Naive B cell (primary cell): ENCODE results near the gene IWS1. TPM values are rescaled to one million over a fixed set of nuclear protein-coding genes. Genes with fewer than 3 reads are reported as not detected.
"Not testable (repeated sequence)": the region's sequence is repeated elsewhere in the genome, so short reads cannot be mapped to it uniquely, and the experiment has no call there.

Experiments
- ATAC-seq, 2 donors: fragments of 150-1000 bp; cut with Tn5 transposase; 2 replicates each; pipeline ENCODE4 v1.10.0; 2021; ENCODE audit warnings: low read depth in 2 of 2, mild to moderate bottlenecking in 2 of 2, moderate library complexity in 2 of 2
- DNase-seq: peaks from one replicate; pipeline ENCODE4 v3.0.0; 2022
- H3K27ac Mint-ChIP-seq, 6 donors: one replicate each; pipeline ENCODE4 v1.8.0; 2020 to 2022; ENCODE audit warnings: mild to moderate bottlenecking in 6 of 6, mixed read lengths in 6 of 6, moderate library complexity in 5 of 6, inconsistent platforms in 2 of 6
- H3K27me3 Mint-ChIP-seq, 3 donors: one replicate each; pipeline ENCODE4 v1.8.0; 2021 to 2022; ENCODE audit warnings: mixed read lengths in 3 of 3, mild to moderate bottlenecking in 1 of 3
- H3K36me3 Mint-ChIP-seq, 2 donors: one replicate each; pipeline ENCODE4 v1.8.0; 2020 to 2022; ENCODE audit warnings: mixed read lengths in 2 of 2, inconsistent platforms in 1 of 2, mild to moderate bottlenecking in 1 of 2
- H3K4me1 Mint-ChIP-seq, 3 donors: one replicate each; pipeline ENCODE4 v1.8.0; 2020 to 2022; ENCODE audit warnings: mixed read lengths in 3 of 3, inconsistent platforms in 1 of 3, mild to moderate bottlenecking in 1 of 3, moderate library complexity in 1 of 3
- H3K4me3 Mint-ChIP-seq, 8 donors: one replicate each; pipeline ENCODE4 v1.8.0; 2020 to 2022; ENCODE audit warnings: mild to moderate bottlenecking in 8 of 8, mixed read lengths in 8 of 8, moderate library complexity in 8 of 8, inconsistent platforms in 2 of 8
- H3K9me3 Mint-ChIP-seq, 7 donors: one replicate each; pipeline ENCODE4 v1.8.0; 2020 to 2022; ENCODE audit warnings: mixed read lengths in 7 of 7, mild to moderate bottlenecking in 5 of 7, inconsistent platforms in 2 of 7, moderate library complexity in 1 of 7
- polyA plus RNA-seq, 6 donors: library from polyadenylated mRNA; unstranded; fragments of 300-500 nt; fragmentation: Illumina TruSeq; gene quantifications; one replicate each; pipeline ENCODE4 v1.2.3, GENCODE V29; 2021; ENCODE audit warnings: low read depth in 6 of 6

IWS1 gene
- polyA plus RNA-seq, 6 donors from 2014 or later = 5.3 to 43.9 (median 19.1) TPM

GRCh38 chr2:127532296-127532695 lies 6.0 kb upstream of the IWS1 start:
- Mint-ChIP-seq H3K36me3 (no peaks in the 10 kb centered on the region), H3K4me3 (no peak overlapping the region), H3K27ac (no peak overlapping the region), H3K27me3 (peaks cover under 1 to 16% (median 2%) of the 10 kb centered on the region in 3 donors), H3K9me3 (peaks cover 0 to 2% (median 0%) of the 10 kb centered on the region in 7 donors), H3K4me1 (peaks cover 3 to 5% (median 5%) of the 10 kb centered on the region in 3 donors)
- ATAC-seq (no peak), DNase-seq (no peak)

GRCh38 chr2:127531221-127531648 lies 4.9 kb upstream of the IWS1 start:
- Mint-ChIP-seq H3K27me3 (peaks cover 0 to 14% (median 0%) of the 10 kb centered on the region in 3 donors), H3K9me3 (peaks cover 0 to 2% (median 0%) of the 10 kb centered on the region in 7 donors), H3K4me1 (peaks cover 9 to 14% (median 12%) of the 10 kb centered on the region in 3 donors), H3K27ac (no peak overlapping the region), H3K36me3 (no peaks in the 10 kb centered on the region), H3K4me3 (no peak overlapping the region)
- DNase-seq = no peak
- no peak for ATAC-seq

DNA sequence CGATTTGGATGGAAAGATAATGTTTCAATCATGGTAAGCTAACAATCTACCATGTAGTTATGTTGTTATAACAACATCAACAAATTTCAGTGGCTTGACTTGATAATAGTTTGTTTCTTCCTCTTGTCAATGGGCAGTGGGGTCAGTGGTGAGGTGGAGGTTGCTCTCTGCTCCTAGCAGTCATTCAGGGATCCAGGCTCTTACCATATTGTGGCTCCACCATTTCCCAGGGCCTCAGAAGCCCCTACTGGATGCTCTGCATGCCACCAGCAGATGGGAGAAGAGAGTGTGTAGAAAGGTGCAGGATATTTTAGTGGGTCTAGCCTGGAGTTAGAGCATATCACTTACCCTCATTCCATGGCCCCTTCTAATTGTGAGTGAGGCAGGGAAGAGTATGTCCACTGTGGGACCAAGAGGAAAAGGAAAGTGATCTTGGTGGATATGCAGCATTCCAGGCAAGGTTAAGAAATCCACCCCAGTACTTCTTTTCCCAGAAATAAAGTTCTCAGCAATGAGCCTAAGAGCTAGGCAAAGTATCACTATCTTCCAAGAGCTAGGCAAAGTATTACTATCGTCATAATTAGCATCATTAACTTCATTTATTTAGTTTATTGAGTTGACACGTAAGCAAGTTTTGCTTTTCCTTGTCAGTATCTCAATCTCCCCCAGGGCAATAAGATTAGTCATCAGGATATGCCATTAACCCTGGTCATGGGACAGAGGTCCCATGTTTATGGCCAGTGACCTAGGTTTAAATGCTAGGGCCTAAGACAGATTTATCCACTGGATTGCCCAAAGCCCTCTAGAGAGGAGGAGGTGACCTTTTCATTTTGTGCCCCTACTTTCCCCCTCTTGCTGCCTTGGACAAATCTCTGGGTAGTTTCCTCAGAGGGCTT lies 4.2 kb upstream of the IWS1 start:
- Mint-ChIP-seq H3K9me3 (peaks cover 0 to 2% (median 0%) of the 10 kb centered on the region in 7 donors), H3K4me1 (peaks cover 13 to 20% (median 14%) of the 10 kb centered on the region in 3 donors), H3K27me3 (peaks cover 0 to 11% (median 0%) of the 10 kb centered on the region in 3 donors), H3K27ac (no peak overlapping the region), H3K4me3 (peak overlapping the region in 2 of 8 donors; percentile 1 to 42), H3K36me3 (no peaks in the 10 kb centered on the region)
- ATAC-seq (no peak), DNase-seq (no peak)

DNA sequence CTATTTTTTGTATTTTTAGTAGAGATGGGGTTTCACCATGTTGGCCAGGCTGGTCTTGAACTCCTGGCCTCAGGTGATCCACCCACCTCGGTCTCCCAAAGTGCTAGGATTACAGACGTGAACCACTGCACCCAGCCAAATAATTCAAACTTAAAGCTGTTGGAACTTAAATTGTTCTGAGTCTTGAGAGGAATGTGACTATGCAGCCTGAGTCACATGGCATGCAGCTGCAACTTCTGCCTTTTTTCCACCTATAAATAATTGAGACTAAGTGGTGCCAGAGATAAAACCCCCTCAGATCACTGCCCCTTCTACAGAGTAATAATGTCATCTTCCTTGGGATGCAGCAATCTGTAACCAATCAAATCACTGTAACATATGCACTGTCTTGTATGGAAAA lies 3.1 kb upstream of the IWS1 start:
- not testable (repeated sequence) for DNase-seq, ATAC-seq, H3K9me3 Mint-ChIP-seq, H3K36me3 Mint-ChIP-seq, H3K27me3 Mint-ChIP-seq, H3K27ac Mint-ChIP-seq
- H3K4me1 Mint-ChIP-seq = peaks cover 16 to 25% (median 23%) of the 10 kb centered on the region in 3 donors
- H3K4me3 Mint-ChIP-seq = peak overlapping the region in 1 of 8 donors; percentile 42

- no peaks in the 10 kb centered on the region for H3K36me3 Mint-ChIP-seq
- ATAC-seq = no peak
- no peak for DNase-seq
- peaks cover 0 to 5% (median 0%) of the 10 kb centered on the region in 3 donors for H3K27me3 Mint-ChIP-seq
- peak overlapping the region in 1 of 8 donors; percentile 30 for H3K4me3 Mint-ChIP-seq
- H3K4me1 Mint-ChIP-seq = peaks cover 16 to 33% (median 31%) of the 10 kb centered on the region in 3 donors
- H3K27ac Mint-ChIP-seq = peak overlapping the region in 3 of 6 donors; percentile 7 to 100 (median 16)
- peaks cover 0 to 2% (median 0%) of the 10 kb centered on the region in 7 donors for H3K9me3 Mint-ChIP-seq
These were observed 2.2 kb upstream of the IWS1 start for GRCh38 chr2:127528487-127528886.

GRCh38 chr2:127527001-127527804 lies 914 bp upstream of the IWS1 start:
- ATAC-seq (peak; percentile 12 to 15), DNase-seq (no peak)
- H3K9me3 Mint-ChIP-seq = peaks cover 0 to 2% (median 0%) of the 10 kb centered on the region in 7 donors
- H3K4me3 Mint-ChIP-seq = peak overlapping the region; percentile 93 to 99 (median 97)
- H3K27me3 Mint-ChIP-seq = peaks cover 0 to 5% (median 0%) of the 10 kb centered on the region in 3 donors
- peak overlapping the region; percentile 99 to 100 (median 100) for H3K27ac Mint-ChIP-seq
- H3K4me1 Mint-ChIP-seq = peaks cover 17 to 37% (median 34%) of the 10 kb centered on the region in 3 donors
- peaks cover 0 to 2% of the 10 kb centered on the region in 2 donors for H3K36me3 Mint-ChIP-seq

- H3K9me3 Mint-ChIP-seq = peaks cover 0 to 2% (median 0%) of the 10 kb centered on the region in 7 donors
- peak; percentile 0 to 3 for ATAC-seq
- H3K27ac Mint-ChIP-seq = peak overlapping the region; percentile 93 to 100 (median 99)
- H3K4me3 Mint-ChIP-seq = peak overlapping the region; percentile 93 to 99 (median 97)
- peaks cover 20 to 41% (median 34%) of the 10 kb centered on the region in 3 donors for H3K4me1 Mint-ChIP-seq
- H3K36me3 Mint-ChIP-seq = peaks cover 0 to 7% of the 10 kb centered on the region in 2 donors
- no peak for DNase-seq
- peaks cover 0 to 5% (median 0%) of the 10 kb centered on the region in 3 donors for H3K27me3 Mint-ChIP-seq
These were observed 578 bp downstream of the IWS1 start for GRCh38 chr2:127525691-127526131.

DNA sequence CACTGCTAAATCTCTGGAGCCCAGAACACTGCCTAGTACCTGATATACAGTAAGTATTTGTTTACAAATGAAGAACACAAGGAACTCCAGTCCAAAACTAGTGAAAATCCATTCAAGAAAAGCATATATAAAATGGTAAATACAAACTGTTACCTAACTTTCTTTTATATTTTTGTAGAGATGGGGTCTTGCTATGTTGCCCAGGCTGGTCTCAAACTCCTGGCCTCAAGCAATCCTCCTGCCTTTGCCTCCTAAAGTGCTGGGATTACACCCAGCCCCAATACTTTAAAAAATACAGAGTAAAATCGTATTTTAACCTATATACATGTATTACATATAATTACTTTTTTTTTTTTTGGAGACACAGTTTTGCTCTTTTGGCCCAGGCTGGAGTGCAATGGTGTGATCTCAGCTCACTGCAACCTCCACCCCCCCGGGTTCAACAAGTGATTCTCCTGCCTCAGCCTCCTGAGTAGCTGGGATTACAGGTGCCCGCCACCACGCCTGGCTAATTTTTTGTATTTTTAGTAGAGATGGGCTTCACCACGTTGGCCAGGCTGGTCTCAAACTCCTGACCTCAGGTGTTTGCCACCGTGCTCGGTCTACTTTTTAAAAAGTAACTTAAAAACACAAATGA lies 2.0 kb downstream of the IWS1 start:
- not testable (repeated sequence) for H3K27me3 Mint-ChIP-seq, ATAC-seq, DNase-seq, H3K9me3 Mint-ChIP-seq
- Mint-ChIP-seq H3K36me3 (peaks cover 0 to 16% of the 10 kb centered on the region in 2 donors), H3K4me1 (peaks cover 25 to 46% (median 41%) of the 10 kb centered on the region in 3 donors), H3K4me3 (peak overlapping the region in 7 of 8 donors; percentile 29 to 96 (median 68)), H3K27ac (peak overlapping the region in 1 of 6 donors; percentile 28)

- peaks cover 0 to 16% of the 10 kb centered on the region in 2 donors for H3K36me3 Mint-ChIP-seq
- ATAC-seq (no peak), DNase-seq (no peak)
- no peaks in the 10 kb centered on the region for H3K27me3 Mint-ChIP-seq
- peaks cover 25 to 46% (median 41%) of the 10 kb centered on the region in 3 donors for H3K4me1 Mint-ChIP-seq
- peak overlapping the region in 4 of 8 donors; percentile 29 to 74 (median 60) for H3K4me3 Mint-ChIP-seq
- H3K27ac Mint-ChIP-seq = peak overlapping the region in 2 of 6 donors; percentile 28 to 41
- no peaks in the 10 kb centered on the region for H3K9me3 Mint-ChIP-seq
These were observed 2.9 kb downstream of the IWS1 start for GRCh38 chr2:127523269-127523939.

- Mint-ChIP-seq H3K4me3 (no peak overlapping the region), H3K9me3 (no peaks in the 10 kb centered on the region), H3K27me3 (no peaks in the 10 kb centered on the region), H3K27ac (peak overlapping the region in 1 of 6 donors; percentile 10), H3K4me1 (peaks cover 31 to 53% (median 49%) of the 10 kb centered on the region in 3 donors), H3K36me3 (peaks cover 0 to 29% of the 10 kb centered on the region in 2 donors)
- ATAC-seq = no peak
- no peak for DNase-seq
These were observed 5.9 kb downstream of the IWS1 start for GRCh38 chr2:127520424-127520823.

DNA sequence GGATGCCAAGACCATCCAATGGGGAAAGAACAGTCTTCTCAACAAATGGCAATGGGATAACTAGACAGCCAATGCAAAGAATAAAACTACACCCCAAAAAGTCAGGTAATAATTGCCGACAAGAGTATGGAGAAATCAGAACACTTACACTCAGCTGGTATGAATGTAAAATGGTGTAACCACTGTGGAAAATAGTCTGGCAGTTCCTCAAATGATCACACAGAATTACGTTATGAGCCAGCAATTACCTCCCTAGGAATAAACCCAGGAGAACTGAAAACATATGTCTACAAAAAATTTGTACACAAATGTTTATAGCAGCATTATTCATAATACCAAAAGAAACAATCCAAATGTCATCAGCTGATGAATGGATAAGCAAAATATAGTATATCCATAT lies 8.8 kb downstream of the IWS1 start:
- Mint-ChIP-seq H3K36me3 (peaks cover 0 to 36% of the 10 kb centered on the region in 2 donors), H3K27me3 (no peaks in the 10 kb centered on the region), H3K4me3 (no peak overlapping the region), H3K4me1 (peaks cover 41 to 56% (median 56%) of the 10 kb centered on the region in 3 donors), H3K27ac (no peak overlapping the region), H3K9me3 (no peaks in the 10 kb centered on the region)
- no peak for ATAC-seq
- no peak for DNase-seq
